ENCODE data around the gene TBC1D2.

The TBC1D2 gene

GRCh38 chr9:98236901-98237487 lies 18.5 kb downstream of the TBC1D2 start:
- no peak for DNase-seq

GRCh38 chr9:98235126-98235525 lies 20.3 kb downstream of the TBC1D2 start:
- DNase-seq, result no peak

- DNase-seq, result no peak
These were observed 21.1 kb downstream of the TBC1D2 start for GRCh38 chr9:98234245-98234825.

- DNase-seq, result no peak
These were observed 22.5 kb downstream of the TBC1D2 start for GRCh38 chr9:98232926-98233325.

- no peak for DNase-seq
These were observed 23.5 kb downstream of the TBC1D2 start for GRCh38 chr9:98231770-98232478.

GRCh38 chr9:98230789-98231188 lies 24.7 kb downstream of the TBC1D2 start:
- no peak for DNase-seq

- no peak for DNase-seq
These were observed 25.1 kb downstream of the TBC1D2 start for GRCh38 chr9:98230304-98230703.

GRCh38 chr9:98229620-98230019 lies 25.8 kb downstream of the TBC1D2 start:
- no peak for DNase-seq

- DNase-seq, result no peak
These were observed 26.4 kb downstream of the TBC1D2 start for GRCh38 chr9:98229090-98229395.

- DNase-seq, result no peak
These were observed 26.9 kb downstream of the TBC1D2 start for GRCh38 chr9:98228392-98229089.

- no peak for DNase-seq
These were observed 27.6 kb downstream of the TBC1D2 start for GRCh38 chr9:98227883-98228282.

GRCh38 chr9:98226957-98227356 lies 28.5 kb downstream of the TBC1D2 start:
- DNase-seq, result no peak

- DNase-seq, result no peak
These were observed 28.9 kb downstream of the TBC1D2 start for GRCh38 chr9:98226516-98226915.

GRCh38 chr9:98225015-98225442 lies 30.4 kb downstream of the TBC1D2 start:
- DNase-seq, result no peak

GRCh38 chr9:98222885-98223691 lies 32.4 kb downstream of the TBC1D2 start:
- DNase-seq, result no peak

- DNase-seq, result no peak
These were observed 34.5 kb downstream of the TBC1D2 start for GRCh38 chr9:98220911-98221310.

- DNase-seq, result no peak
These were observed 35.6 kb downstream of the TBC1D2 start for GRCh38 chr9:98219794-98220370.

- DNase-seq, result no peak
These were observed 36.1 kb downstream of the TBC1D2 start for GRCh38 chr9:98219364-98219716.

- DNase-seq, result no peak
These were observed 36.7 kb downstream of the TBC1D2 start for GRCh38 chr9:98218562-98219363.

GRCh38 chr9:98217255-98217654 lies 38.2 kb downstream of the TBC1D2 start:
- DNase-seq, result no peak

GRCh38 chr9:98216391-98216790 lies 39.1 kb downstream of the TBC1D2 start:
- no peak for DNase-seq

GRCh38 chr9:98215821-98216220 lies 39.6 kb downstream of the TBC1D2 start:
- DNase-seq, result no peak

All from CD4-positive, alpha-beta T cell treated with Interleukin-15 for 1 hour (primary cell).